ENCODE results near the gene WASHC4. TPM values are rescaled to one million over a fixed set of nuclear protein-coding genes. Genes with fewer than 3 reads are reported as not detected.

WASHC4 gene
- total RNA-seq, 1 experiment from 2014 or later: 28.7 TPM

DNA sequence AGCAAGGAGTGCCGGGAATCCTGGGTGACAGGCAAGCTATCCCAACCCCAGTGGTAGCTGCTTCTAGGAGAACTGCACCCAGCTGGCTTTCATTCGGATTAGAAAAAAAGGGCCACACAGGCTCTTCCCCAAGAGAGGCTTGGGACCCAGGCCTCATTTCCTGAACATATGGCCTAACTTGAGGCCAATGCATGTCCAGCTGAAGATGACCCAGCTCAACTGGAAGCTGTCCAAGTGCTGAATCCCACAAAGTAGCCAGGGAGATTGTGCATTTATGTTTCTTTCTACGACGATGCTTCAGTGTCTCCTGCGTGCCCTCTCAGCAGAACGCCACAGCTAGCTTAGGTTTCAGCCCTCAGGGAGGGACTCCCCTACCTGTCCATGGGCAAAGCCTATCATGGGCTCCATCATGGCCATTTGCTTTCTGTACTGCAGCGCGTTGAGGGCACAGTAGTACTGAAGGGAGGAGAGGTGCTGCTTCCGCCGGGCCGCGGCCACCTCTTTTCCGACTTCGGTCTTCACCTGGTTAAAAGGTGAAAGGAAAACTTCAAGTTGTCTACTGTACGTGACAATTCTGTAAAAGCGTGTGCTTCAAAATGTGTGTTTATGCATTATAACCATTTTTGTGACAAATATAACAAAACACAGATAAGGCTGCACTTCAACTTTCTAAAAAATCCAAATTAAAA, 99.3 kb downstream of the WASHC4 start:
- Histone ChIP-seq H3K4me1 (replicated peaks; ENCODE audit: insufficient read depth) (no peaks in the 10 kb centered on the region), H4K20me1 (ENCODE audit: insufficient read depth) (no peaks in the 10 kb centered on the region), H3K36me3 (ENCODE audit: low read depth) (no peaks in the 10 kb centered on the region), H3K27me3 (ENCODE audit: insufficient read depth, low read depth) (no peaks in the 10 kb centered on the region), H3K4me2 (no peak overlapping the region), H3K9me2 (ENCODE audit: insufficient read depth) (no peaks in the 10 kb centered on the region), H3K9me3 (ENCODE audit: insufficient read depth, low read depth) (no peaks in the 10 kb centered on the region), H3K4me3 (no peak overlapping the region), H3K27ac (no peak overlapping the region), H3K79me2 (ENCODE audit: low read depth) (no peaks in the 10 kb centered on the region), H2AFZ (no peak overlapping the region), H3F3A (ENCODE audit: insufficient read depth, low read depth) (no peaks in the 10 kb centered on the region)
- no peak for TF ChIP-seq EZH2 (IDR thresholded peaks at IDR 0.05; ENCODE audit: low read depth)
- TF ChIP-seq, protein P1, sequence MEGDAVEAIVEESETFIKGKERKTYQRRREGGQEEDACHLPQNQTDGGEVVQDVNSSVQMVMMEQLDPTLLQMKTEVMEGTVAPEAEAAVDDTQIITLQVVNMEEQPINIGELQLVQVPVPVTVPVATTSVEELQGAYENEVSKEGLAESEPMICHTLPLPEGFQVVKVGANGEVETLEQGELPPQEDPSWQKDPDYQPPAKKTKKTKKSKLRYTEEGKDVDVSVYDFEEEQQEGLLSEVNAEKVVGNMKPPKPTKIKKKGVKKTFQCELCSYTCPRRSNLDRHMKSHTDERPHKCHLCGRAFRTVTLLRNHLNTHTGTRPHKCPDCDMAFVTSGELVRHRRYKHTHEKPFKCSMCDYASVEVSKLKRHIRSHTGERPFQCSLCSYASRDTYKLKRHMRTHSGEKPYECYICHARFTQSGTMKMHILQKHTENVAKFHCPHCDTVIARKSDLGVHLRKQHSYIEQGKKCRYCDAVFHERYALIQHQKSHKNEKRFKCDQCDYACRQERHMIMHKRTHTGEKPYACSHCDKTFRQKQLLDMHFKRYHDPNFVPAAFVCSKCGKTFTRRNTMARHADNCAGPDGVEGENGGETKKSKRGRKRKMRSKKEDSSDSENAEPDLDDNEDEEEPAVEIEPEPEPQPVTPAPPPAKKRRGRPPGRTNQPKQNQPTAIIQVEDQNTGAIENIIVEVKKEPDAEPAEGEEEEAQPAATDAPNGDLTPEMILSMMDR (conservative IDR thresholded peaks at IDR 0.05): no peak
- intact Hi-C loops (cut with micrococcal nuclease; ENCODE audit: unreplicated experiment): no loop called here
- ChIA-PET CTCF (no interaction called here), POLR2A (ENCODE audit: unreplicated experiment) (no interaction called here)
- BruUV-seq (replicated peaks): no TSS peak
- DNase-seq: no peak

DNA sequence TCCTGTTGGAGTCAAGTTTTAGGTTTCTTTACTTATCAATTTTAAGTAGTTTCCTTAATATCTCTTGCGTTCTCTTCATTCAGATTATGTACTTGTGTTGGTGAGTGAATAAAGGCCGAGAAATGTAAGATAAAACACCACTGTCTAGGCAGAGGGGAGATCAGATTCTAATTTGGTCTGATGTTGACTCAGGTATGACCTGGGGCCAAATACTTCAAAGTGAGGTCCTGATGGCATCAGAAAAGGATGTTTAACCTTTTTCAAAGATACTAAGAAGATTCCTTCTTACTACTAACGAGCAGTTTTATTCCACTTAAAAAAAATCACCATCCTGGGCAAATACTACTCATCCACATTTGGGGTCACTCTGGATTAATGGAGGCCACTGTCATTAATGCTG, 101.6 kb downstream of the WASHC4 start:
- BruUV-seq (replicated peaks): no TSS peak
- peaks cover 11% of the 10 kb centered on the region; the same call in 1 of the 2 replicates for H3K4me1 ChIP-seq (replicated peaks; ENCODE audit: insufficient read depth)
- H3K4me3 ChIP-seq: no peak overlapping the region
- no peak for DNase-seq
- TF ChIP-seq EZH2 (IDR thresholded peaks at IDR 0.05; ENCODE audit: low read depth): no peak
- TF ChIP-seq, protein P1 (conservative IDR thresholded peaks at IDR 0.05): no peak
- no peaks in the 10 kb centered on the region for H3F3A ChIP-seq (ENCODE audit: insufficient read depth, low read depth)
- ChIA-PET CTCF (no interaction called here), POLR2A (ENCODE audit: unreplicated experiment) (no interaction called here)
- no peaks in the 10 kb centered on the region for H3K79me2 ChIP-seq (ENCODE audit: low read depth)
- intact Hi-C loops (cut with micrococcal nuclease; ENCODE audit: unreplicated experiment): no loop called here
- no peaks in the 10 kb centered on the region for H3K9me3 ChIP-seq (ENCODE audit: insufficient read depth, low read depth)
- no peak overlapping the region for H3K4me2 ChIP-seq
- H3K27me3 ChIP-seq (ENCODE audit: insufficient read depth, low read depth): no peaks in the 10 kb centered on the region
- H3K9me2 ChIP-seq (ENCODE audit: insufficient read depth): no peaks in the 10 kb centered on the region
- H2AFZ ChIP-seq: no peak overlapping the region
- H3K27ac ChIP-seq: no peak overlapping the region
- H3K36me3 ChIP-seq (ENCODE audit: low read depth): no peaks in the 10 kb centered on the region; the same call in 1 of the 2 replicates
- no peaks in the 10 kb centered on the region for H4K20me1 ChIP-seq (ENCODE audit: insufficient read depth)

DNA sequence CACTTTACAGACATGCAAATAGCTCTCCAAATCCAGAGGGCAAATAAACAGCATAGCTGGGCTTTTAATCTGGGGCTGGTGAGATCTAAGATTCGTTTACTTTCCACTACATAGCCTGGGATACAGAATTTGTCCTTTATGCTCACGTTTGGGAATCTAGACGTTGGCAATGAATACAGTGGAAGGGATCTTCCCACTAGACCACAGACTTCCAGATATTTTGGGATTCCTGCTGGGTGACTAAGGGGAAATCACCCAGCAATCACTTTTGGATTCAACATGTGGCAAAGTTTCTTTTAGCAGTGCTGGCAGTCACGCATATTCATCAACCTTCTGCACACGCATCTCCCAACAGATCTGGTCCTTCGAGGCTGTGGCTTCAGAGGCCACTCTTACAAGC, 104.9 kb downstream of the WASHC4 start:
- BruUV-seq (replicated peaks): no TSS peak
- no peaks in the 10 kb centered on the region for H3K27me3 ChIP-seq (ENCODE audit: insufficient read depth, low read depth)
- no peak overlapping the region for H3K27ac ChIP-seq
- H3K79me2 ChIP-seq (ENCODE audit: low read depth): no peaks in the 10 kb centered on the region
- H4K20me1 ChIP-seq (ENCODE audit: insufficient read depth): no peaks in the 10 kb centered on the region
- ChIA-PET POLR2A (ENCODE audit: unreplicated experiment) (no interaction called here), CTCF (no interaction called here)
- H3K4me1 ChIP-seq (replicated peaks; ENCODE audit: insufficient read depth): peaks cover 31% of the 10 kb centered on the region
- H3K4me2 ChIP-seq: no peak overlapping the region
- H3F3A ChIP-seq (ENCODE audit: insufficient read depth, low read depth): peaks cover 8% of the 10 kb centered on the region; the same call in 1 of the 2 replicates
- H3K9me2 ChIP-seq (ENCODE audit: insufficient read depth): no peaks in the 10 kb centered on the region
- no peaks in the 10 kb centered on the region for H3K9me3 ChIP-seq (ENCODE audit: insufficient read depth, low read depth)
- no peak for TF ChIP-seq EZH2 (IDR thresholded peaks at IDR 0.05; ENCODE audit: low read depth)
- TF ChIP-seq, protein P1 (conservative IDR thresholded peaks at IDR 0.05): no peak
- H2AFZ ChIP-seq: no peak overlapping the region
- intact Hi-C loops (cut with micrococcal nuclease; ENCODE audit: unreplicated experiment): no loop called here
- H3K4me3 ChIP-seq: no peak overlapping the region
- H3K36me3 ChIP-seq (ENCODE audit: low read depth): no peaks in the 10 kb centered on the region; the same call in 1 of the 2 replicates
- DNase-seq: no peak
